C4-2B (cell line): ENCODE results near the gene ACTL8.

Experiments used
- H3K27ac ChIP-seq: fragments of 450-650 bp; 2 replicates; pipeline ENCODE4 v1.5.1; 2017
- CTCF ChIP-seq: fragments of 450-650 bp; conservative IDR thresholded peaks from 2 replicates; pipeline ENCODE4 v1.5.1; 2017; ENCODE audit warnings: mild to moderate bottlenecking
- ZFX ChIP-seq: fragments of 450-650 bp; IDR thresholded peaks from 2 replicates; pipeline ENCODE4 v1.6.1; 2017

Gene ACTL8

DNA sequence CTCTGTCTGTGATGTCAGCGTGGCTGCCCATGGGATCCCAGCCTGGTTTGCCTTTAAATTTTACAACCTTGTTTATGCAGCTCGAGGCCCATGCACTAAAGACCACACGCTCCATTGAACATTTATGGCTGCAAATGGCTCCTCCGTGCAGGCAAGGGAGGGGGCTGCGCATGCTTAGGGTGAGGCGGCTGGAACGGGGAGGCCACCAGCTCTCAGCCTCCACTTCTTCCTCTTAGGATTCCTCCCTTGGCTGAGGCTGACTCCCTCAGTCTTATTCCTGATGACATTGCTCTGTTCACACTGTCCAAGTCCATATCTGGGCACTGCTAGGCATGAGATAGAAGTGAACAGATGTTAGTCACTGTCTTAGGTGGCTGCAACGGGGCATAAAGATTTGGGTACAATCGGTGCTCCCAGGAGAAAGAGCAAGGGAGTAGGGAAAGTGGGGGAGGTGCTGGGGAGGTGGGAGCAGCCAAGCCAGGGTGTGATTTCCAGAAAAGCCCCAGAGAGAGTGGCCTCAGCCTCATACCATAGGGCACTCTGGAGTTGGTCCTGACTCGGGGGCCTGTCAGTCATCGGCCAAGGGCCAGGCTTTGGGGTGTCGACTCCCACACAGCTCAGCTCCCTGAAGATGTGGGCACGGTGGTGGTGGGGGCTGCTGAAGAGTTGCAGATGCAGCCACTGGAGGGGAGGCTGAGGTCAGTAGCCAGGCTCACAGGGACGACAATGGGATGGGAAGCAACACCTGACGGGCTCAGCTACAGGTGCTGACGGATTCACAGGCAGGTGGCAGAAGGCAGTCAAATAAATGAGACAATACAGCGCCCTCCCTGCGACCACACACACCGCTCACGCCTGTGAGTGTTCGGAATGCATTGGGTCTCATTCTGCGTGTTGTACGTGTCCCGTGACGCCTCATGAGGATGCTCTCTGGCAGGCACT is 37.3 kb upstream of the ACTL8 start:
- H3K27ac ChIP-seq: no peak overlapping the region
- TF ChIP-seq CTCF (no peak), ZFX (no peak)

DNA sequence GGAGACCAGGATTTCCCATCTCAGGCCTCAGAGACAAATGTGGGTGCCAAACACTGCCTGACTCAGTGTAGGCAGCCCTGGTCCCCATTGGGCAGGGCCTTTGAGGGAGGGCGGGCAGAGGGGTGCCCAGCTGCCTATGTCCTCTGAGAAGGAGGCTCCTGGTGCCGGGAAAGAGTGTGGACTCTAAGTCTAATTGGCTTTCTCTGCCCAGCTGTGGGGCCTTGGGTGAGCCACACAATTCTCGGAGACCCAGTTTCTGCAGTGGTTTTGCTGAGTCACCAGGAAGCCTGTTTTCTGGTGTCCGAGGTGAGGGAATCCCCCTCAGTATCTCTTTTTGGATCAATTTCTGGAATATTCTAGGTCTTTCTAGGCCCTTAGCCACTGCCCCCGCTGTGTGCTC is 35.3 kb upstream of the ACTL8 start:
- H3K27ac ChIP-seq: no peak overlapping the region
- TF ChIP-seq ZFX (no peak), CTCF (no peak)

GRCh38 chr1:17721444-17721843 is 33.7 kb upstream of the ACTL8 start:
- H3K27ac ChIP-seq: no peak overlapping the region
- TF ChIP-seq ZFX (no peak), CTCF (no peak)

DNA sequence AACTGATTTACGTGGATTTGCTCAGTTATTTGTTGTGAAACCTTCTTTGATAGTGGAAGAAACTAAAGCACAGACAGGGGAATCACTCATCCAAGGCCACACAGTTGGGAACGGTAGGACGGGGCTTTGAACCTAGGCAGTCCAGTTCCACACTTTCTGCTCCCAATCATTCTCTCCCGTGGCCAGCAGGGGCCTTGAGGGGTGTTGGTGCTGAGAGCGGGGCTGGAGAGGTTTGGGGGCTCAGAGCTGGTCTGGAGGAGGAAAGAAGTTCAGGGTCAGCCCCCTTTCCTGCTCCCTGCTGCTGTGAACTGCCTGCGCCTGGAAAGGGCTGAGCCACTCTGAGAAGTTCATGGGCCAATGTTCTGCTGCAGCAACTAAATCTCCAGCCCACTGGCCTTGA is 31.4 kb upstream of the ACTL8 start:
- no peak overlapping the region for H3K27ac ChIP-seq
- TF ChIP-seq ZFX (no peak), CTCF (no peak; the same call in 1 of the 2 replicates)

DNA sequence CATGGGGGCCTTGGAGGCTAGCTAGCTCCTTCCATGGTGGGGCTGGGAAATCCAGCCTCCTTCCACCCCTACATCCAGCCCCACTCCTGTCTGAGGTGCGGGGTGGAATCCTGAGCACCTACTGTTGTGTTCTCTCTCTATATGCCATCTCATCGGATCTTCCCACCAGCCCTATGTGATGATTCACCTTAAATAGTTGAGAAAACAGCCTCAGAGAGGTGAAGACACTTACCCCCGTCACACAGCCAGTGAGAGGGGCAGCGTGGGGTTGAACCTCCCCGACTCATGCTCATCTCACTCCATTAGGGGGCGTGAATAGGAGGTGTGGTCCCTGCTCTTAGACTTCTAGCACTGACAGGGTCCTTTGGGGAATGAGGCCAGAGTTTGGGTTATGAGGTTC is 31.0 kb upstream of the ACTL8 start:
- no peak for TF ChIP-seq CTCF
- H3K27ac ChIP-seq: no peak overlapping the region

- H3K27ac ChIP-seq: no peak overlapping the region
- TF ChIP-seq CTCF (no peak), ZFX (no peak)
Measured at GRCh38 chr1:17725084-17725719, 29.9 kb upstream of the ACTL8 start.

DNA sequence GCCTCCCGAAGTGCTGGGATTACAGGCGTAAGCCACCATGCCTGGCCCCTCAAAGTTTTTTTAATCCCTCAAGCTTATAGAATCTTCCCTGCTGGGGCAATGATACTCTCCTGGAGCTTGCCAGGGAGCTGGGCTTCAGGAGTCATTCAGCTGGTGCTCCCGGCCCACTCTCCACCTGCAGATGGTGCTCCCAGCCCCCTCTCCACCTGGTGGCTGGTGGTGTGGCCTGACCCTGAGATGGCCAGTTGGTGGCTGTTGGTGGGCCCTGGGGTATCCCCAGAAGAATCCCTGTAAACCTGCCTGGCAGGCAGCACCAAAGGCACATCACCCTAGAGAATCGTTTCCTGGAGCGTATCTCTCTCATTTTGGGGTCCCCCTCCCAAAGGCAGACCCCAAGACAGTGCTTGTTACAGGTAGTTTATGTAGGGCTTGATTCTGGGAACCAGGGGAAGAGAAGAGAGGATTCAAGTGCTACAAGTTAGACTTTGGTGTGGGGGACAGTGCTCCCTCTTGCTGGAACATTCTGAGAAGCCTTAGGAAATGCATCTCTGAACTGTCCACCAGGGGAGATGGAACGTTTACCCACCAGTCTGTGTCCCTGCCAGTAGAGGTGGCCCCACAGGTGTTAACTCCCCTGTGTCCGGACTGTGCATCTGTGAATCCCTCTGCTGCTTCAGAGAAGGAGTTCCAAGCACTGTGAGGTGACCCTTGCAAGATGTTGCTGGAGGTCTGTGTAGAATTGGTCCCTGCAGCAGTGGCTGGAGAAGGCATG is 29.1 kb upstream of the ACTL8 start:
- H3K27ac ChIP-seq: no peak overlapping the region
- TF ChIP-seq CTCF (no peak), ZFX (no peak)
